OCI-LY7 (cell line): ENCODE data around the gene MZT1.

ENCODE experiments used
- EZH2phosphoT487 ChIP-seq: fragments of 200-600 bp; sonication (generic); IDR thresholded peaks from 2 replicates; pipeline ENCODE4 v1.6.1; 2018; ENCODE audit warnings: low read depth, borderline replicate concordance, mild to moderate bottlenecking, mixed run types, antibody characterized with exemption, low read length, moderate library complexity, mixed read lengths
- TF ChIP-seq, protein P1 (sequence below): fragments of 200-600 bp; sonication (generic); conservative IDR thresholded peaks from 2 replicates; pipeline ENCODE4 v1.5.1; 2014; ENCODE audit warnings: mild to moderate bottlenecking, antibody characterized with exemption, low read length, moderate library complexity, mixed read lengths

DNA sequence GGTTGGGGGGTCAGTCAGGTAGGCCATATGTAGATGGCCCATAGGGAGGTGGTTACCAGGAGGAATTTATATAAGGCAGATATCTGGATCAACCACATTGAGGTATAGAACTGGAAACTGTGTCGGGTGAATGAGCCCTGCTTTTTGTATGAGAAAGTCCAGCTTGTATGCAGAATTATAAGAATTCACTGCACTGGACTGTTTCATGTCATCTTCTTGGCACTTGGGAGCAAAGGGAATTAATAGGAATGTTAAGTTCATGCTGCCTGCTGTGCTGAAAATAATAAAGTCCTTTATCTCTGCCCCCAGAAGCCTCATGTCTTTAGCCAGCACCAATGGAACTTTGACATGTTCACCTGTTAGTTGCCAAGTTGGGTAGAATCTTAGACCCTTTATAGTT lies 12.6 kb upstream of the MZT1 start:
- TF ChIP-seq, protein P1, sequence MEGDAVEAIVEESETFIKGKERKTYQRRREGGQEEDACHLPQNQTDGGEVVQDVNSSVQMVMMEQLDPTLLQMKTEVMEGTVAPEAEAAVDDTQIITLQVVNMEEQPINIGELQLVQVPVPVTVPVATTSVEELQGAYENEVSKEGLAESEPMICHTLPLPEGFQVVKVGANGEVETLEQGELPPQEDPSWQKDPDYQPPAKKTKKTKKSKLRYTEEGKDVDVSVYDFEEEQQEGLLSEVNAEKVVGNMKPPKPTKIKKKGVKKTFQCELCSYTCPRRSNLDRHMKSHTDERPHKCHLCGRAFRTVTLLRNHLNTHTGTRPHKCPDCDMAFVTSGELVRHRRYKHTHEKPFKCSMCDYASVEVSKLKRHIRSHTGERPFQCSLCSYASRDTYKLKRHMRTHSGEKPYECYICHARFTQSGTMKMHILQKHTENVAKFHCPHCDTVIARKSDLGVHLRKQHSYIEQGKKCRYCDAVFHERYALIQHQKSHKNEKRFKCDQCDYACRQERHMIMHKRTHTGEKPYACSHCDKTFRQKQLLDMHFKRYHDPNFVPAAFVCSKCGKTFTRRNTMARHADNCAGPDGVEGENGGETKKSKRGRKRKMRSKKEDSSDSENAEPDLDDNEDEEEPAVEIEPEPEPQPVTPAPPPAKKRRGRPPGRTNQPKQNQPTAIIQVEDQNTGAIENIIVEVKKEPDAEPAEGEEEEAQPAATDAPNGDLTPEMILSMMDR, result no peak
- TF ChIP-seq EZH2phosphoT487, result no peak
